Breast epithelium (tissue), 3 donors: Measurements from ENCODE around the gene C1orf21.

Source experiments
- POLR2A ChIP-seq: fragments of 450-650 bp; IDR thresholded peaks from one replicate; pipeline ENCODE4 v1.6.1; 2016; ENCODE audit warnings: antibody characterized with exemption, mild to moderate bottlenecking, moderate library complexity
- TF ChIP-seq, protein P1 (sequence below), 3 donors: fragments of 450-650 bp; IDR thresholded peaks; one replicate each; pipeline ENCODE4 v1.5.1; 2016 to 2017; ENCODE audit warnings: antibody characterized with exemption in 3 of 3, mild to moderate bottlenecking in 3 of 3, moderate library complexity in 3 of 3

DNA sequence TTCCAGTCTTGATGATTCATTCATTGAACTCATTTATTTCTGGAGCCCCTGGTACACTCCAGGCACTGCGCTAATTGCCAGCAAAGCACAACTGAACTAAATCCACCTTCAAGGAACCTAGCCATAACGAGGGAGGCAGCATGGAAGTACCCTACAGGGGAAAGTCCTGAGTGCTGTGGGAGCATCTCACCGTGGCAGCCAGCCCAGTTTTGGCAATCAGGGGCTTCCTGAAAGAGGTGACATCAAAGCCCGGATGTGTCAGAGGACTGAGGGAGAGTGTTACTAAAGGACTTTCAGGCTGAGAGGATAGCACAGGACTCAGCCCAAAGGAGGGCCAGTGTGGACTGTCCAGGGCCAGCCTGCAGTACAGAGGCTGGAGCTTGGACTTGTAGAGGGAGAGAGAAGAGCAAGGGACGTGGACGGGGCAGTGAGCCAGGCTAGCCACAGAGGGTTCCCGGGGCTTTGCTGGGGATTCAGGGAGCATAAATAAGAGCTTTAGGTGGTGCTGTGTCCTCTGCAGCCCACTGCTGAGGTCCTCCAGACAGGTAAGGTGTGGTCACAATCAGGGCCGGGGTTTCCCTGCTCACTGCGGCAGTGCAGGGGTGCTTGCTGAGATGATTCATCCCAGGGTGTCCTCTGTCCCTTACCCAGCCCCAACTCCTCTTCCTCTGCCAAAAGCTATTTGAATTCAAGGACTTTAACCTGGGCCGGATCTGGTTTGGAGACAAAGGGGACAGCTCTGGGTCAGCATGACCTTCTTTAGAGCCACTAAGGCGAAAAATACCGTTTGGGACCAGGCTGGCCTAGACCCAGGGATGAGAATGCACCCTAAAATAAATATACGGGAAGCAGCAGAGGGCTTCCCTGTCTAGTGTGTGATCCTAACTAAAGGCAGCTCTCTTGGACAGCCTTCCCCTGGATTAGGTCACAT, 239.5 kb downstream of the C1orf21 start:
- TF ChIP-seq POLR2A = no peak
- TF ChIP-seq, protein P1, sequence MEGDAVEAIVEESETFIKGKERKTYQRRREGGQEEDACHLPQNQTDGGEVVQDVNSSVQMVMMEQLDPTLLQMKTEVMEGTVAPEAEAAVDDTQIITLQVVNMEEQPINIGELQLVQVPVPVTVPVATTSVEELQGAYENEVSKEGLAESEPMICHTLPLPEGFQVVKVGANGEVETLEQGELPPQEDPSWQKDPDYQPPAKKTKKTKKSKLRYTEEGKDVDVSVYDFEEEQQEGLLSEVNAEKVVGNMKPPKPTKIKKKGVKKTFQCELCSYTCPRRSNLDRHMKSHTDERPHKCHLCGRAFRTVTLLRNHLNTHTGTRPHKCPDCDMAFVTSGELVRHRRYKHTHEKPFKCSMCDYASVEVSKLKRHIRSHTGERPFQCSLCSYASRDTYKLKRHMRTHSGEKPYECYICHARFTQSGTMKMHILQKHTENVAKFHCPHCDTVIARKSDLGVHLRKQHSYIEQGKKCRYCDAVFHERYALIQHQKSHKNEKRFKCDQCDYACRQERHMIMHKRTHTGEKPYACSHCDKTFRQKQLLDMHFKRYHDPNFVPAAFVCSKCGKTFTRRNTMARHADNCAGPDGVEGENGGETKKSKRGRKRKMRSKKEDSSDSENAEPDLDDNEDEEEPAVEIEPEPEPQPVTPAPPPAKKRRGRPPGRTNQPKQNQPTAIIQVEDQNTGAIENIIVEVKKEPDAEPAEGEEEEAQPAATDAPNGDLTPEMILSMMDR (IDR thresholded peaks at IDR 0.05) = no peak
